BJ (cell line): ENCODE results near the gene MEA1. TPM values are rescaled to one million over a fixed set of nuclear protein-coding genes. Genes with fewer than 3 reads are reported as not detected.

Experiments
- CTCF ChIA-PET: fragments of 350-600 bp; formaldehyde crosslinking; extraction: SDS; loops from one replicate; lab custom pipeline; 2021; ENCODE audit warnings: antibody characterized with exemption, inconsistent platforms; lab: Yijun Ruan, JAX
- POLR2A ChIA-PET: fragments of 300-600 bp; sonication (Branson Sonifier 250); formaldehyde crosslinking; extraction: SDS; loops from one replicate; lab custom pipeline; 2021; ENCODE audit warnings: antibody characterized with exemption; lab: Charles Lee
- DNase-seq: peaks from one replicate; pipeline ENCODE4 v3.0.0-alpha.2; 2011; ENCODE audit warnings: low read depth
- H3K27me3 ChIP-seq: 2 replicates; pipeline ENCODE4 v1.6.0; 2011; ENCODE audit warnings: low read length; ENCODE audit not compliant: control insufficient read depth, insufficient read depth
- H3K36me3 ChIP-seq: 2 replicates; pipeline ENCODE4 v1.5.1; 2011; ENCODE audit warnings: low read length; ENCODE audit not compliant: control insufficient read depth, insufficient read depth
- H3K4me3 ChIP-seq: 2 replicates; pipeline ENCODE4 v1.5.1; 2011; ENCODE audit warnings: low read depth, mild to moderate bottlenecking, control low read depth, low read length
- polyA minus RNA-seq: library from RNA; depleted of rRNA, polyadenylated mRNA; stranded (reverse); fragments of >200 nt; gene quantifications from 2 replicates; pipeline ENCODE4 v1.2.3, GENCODE V29; 2011; rRNA and poly(A)+ RNA removed
- polyA plus RNA-seq: library from polyadenylated mRNA; depleted of rRNA; stranded (reverse); fragments of >200 nt; gene quantifications from 2 replicates; pipeline ENCODE4 v1.2.3, GENCODE V29; 2011; rRNA removed
- TF ChIP-seq, protein P1 (sequence below): IDR thresholded peaks from 2 replicates; pipeline ENCODE4 v1.5.1; 2011; ENCODE audit warnings: low read depth, mild to moderate bottlenecking, control low read depth, inconsistent platforms, low read length, moderate library complexity; ENCODE audit not compliant: insufficient read depth

Gene MEA1
- polyA plus RNA-seq (107 and 121 TPM in 2 replicates), polyA minus RNA-seq (24.3 and 39.9 TPM in 2 replicates)

- peaks cover 20% of the 10 kb centered on the region for H3K36me3 ChIP-seq
- peak; percentile 100 for DNase-seq
- ChIA-PET POLR2A (interaction anchor here (0.9 kb wide), 1 partner anchor 40 kb away, joined by 5 read pairs; the partner anchor contains the start of gene CUL7), CTCF (interaction anchor here (0.6 to 2.3 kb wide), 5 partner anchors 11 to 216 kb away, joined by 3 to 8 read pairs (median 5); partner anchors contain the start of genes CUL7 and DNPH1)
- peak within 1 kb of the TSS; percentile 97 for H3K4me3 ChIP-seq
- TF ChIP-seq, protein P1, sequence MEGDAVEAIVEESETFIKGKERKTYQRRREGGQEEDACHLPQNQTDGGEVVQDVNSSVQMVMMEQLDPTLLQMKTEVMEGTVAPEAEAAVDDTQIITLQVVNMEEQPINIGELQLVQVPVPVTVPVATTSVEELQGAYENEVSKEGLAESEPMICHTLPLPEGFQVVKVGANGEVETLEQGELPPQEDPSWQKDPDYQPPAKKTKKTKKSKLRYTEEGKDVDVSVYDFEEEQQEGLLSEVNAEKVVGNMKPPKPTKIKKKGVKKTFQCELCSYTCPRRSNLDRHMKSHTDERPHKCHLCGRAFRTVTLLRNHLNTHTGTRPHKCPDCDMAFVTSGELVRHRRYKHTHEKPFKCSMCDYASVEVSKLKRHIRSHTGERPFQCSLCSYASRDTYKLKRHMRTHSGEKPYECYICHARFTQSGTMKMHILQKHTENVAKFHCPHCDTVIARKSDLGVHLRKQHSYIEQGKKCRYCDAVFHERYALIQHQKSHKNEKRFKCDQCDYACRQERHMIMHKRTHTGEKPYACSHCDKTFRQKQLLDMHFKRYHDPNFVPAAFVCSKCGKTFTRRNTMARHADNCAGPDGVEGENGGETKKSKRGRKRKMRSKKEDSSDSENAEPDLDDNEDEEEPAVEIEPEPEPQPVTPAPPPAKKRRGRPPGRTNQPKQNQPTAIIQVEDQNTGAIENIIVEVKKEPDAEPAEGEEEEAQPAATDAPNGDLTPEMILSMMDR, result no peak
- H3K27me3 ChIP-seq, result no peaks in the 10 kb centered on the region
Measured at GRCh38 chr6:43013843-43014433, at the start of gene MEA1, which contains the start of gene KLHDC3. Gene MEA1 (minus strand): TSS chr6:43013946. CDS start chr6:43013813, 133 bp downstream. Gene KLHDC3 (plus strand): TSS chr6:43014249. CDS start chr6:43017193, 2,944 bp downstream.

- ChIA-PET POLR2A (no interaction called here), CTCF (interaction anchor here (0.6 to 3.7 kb wide), 4 partner anchors 10 to 274 kb away, joined by 3 to 23 read pairs (median 4); no protein-coding TSS in a partner anchor)
- TF ChIP-seq, protein P1, result no peak
- DNase-seq, result no peak
- Histone ChIP-seq H3K4me3 (no peak overlapping the region), H3K36me3 (peaks cover 7% of the 10 kb centered on the region; the same call in 1 of the 2 replicates), H3K27me3 (no peaks in the 10 kb centered on the region)
Measured at GRCh38 chr6:43062818-43063217, 49.1 kb upstream of the MEA1 start.

DNA sequence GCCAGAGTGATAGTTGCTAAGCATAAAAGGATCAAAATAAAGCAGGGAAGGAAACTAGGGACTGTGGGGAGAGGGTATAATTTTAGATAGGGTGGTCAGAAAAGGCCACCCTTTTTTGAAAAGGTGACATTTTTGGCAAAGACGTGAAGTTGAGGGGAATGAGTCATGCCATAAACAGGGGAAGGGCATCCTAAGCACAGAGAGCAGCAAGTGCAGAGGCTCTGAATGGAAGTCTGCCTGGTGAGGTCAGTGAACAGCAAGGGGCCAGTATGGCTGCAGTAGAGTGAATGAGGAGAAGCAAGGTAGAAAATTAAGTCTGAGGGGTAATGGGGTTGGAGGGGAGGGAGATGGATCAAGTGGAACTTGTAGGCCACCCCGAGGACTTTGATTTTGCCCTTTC is 48.1 kb upstream of the MEA1 start:
- Histone ChIP-seq H3K27me3 (no peaks in the 10 kb centered on the region), H3K36me3 (peaks cover 7% of the 10 kb centered on the region; the same call in 1 of the 2 replicates), H3K4me3 (no peak overlapping the region)
- no peak for DNase-seq
- TF ChIP-seq, protein P1, result no peak
- ChIA-PET POLR2A (no interaction called here), CTCF (interaction anchor here (0.8 to 3.7 kb wide), 2 partner anchors 64 to 81 kb away, joined by 3 to 25 read pairs; no protein-coding TSS in a partner anchor)

DNA sequence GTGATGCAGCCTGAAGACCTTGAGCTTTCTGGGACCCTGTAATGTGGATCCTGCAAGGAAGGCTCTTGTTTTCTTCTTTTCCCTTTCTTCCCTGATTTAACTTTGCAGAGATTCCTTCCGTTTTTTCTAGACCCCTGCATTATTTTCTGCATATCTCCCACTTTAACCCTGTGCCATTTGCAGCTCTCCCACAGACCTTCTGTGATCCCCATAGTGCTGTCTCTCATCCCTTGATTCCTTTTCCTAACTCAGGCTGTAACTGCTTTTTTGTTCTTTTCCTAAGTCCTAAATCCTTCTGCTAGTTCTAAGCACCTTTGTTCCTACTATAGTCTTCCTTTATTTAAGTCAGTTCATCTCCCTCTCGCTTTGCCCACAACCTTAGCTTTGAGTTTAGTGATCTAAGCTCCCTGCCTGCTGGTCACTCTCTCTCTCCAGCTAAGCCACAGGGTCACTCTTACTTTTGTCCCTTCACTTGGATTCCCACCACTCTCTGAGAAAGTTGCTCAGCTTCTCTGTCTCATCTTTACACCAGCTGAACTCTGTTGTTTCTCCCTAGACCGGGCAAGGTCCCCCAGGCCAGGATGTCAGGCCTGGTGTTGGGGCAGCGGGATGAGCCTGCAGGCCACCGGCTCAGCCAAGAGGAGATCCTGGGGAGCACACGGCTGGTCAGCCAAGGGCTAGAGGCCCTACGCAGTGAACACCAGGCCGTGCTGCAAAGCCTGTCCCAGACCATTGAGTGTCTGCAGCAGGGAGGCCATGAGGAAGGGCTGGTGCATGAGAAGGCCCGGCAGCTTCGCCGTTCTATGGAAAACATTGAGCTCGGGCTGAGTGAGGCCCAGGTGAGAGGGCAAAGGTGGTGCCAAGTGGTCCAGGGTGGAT is 47.2 kb upstream of the MEA1 start:
- Histone ChIP-seq H3K36me3 (peaks cover 3% of the 10 kb centered on the region; the same call in 1 of the 2 replicates), H3K27me3 (no peaks in the 10 kb centered on the region), H3K4me3 (peak overlapping the region; percentile 71; the same call in 1 of the 2 replicates)
- TF ChIP-seq, protein P1, result no peak
- DNase-seq, result no peak
- ChIA-PET POLR2A (no interaction called here), CTCF (interaction anchor here (0.6 to 3.7 kb wide), 8 partner anchors 8 to 113 kb away, joined by 3 to 25 read pairs (median 4); no protein-coding TSS in a partner anchor)
